Esophagus muscularis mucosa (tissue), 3 donors: ENCODE measurements around the gene CAMK2A.

Experiments
- CTCF ChIP-seq, 3 experiments: fragments of 200-600 bp in 2 of 3; fragments of 450-650 bp in 1 of 3; sonication (generic) in 2 of 3; IDR thresholded peaks; one replicate each; pipeline ENCODE4 v1.5.1; 2017 to 2019; ENCODE audit warnings: antibody characterized with exemption in 3 of 3, mild to moderate bottlenecking in 2 of 3, moderate library complexity in 1 of 3
- EP300 ChIP-seq: sonication (generic); formaldehyde crosslinking; IDR thresholded peaks from one replicate; pipeline ENCODE4 v1.6.1; 2017; ENCODE audit warnings: antibody characterized with exemption

- TF ChIP-seq CTCF (IDR thresholded peaks at IDR 0.05) (no peak), EP300 (no peak)
These were observed 26.7 kb upstream of the CAMK2A start for GRCh38 chr5:150316320-150316719.
